CD4-positive, alpha-beta T cell (primary cell): ENCODE measurements around the gene HINFP. TPM values are rescaled to one million over a fixed set of nuclear protein-coding genes. Genes with fewer than 3 reads are reported as not detected.

ENCODE experiments used
- ATAC-seq: fragments of 200-7000 bp; cut with Tn5 transposase; one replicate; pipeline ENCODE4 v1.10.0; 2022; ENCODE audit warnings: mild to moderate bottlenecking; ENCODE audit not compliant: poor library complexity
- CTCF ChIA-PET: fragments of 350-600 bp; sonication (Branson Sonifier 250); formaldehyde crosslinking; loops from one replicate; lab custom pipeline; 2021; ENCODE audit warnings: antibody characterized with exemption, inconsistent platforms; lab: Charles Lee
- POLR2A ChIA-PET: fragments of 350-600 bp; sonication (Branson Sonifier 250); formaldehyde crosslinking; loops from one replicate; lab custom pipeline; 2021; ENCODE audit warnings: antibody characterized with exemption, inconsistent platforms; lab: Charles Lee
- DNase-seq, 14 experiments: peaks; one replicate each; pipeline ENCODE4 v3.0.0-alpha.2; 2013 to 2020; ENCODE audit warnings: mixed read lengths in 2 of 14
- H3K27ac ChIP-seq, 2 donors: one replicate each; pipeline versions ENCODE4 v1.5.1 to v1.7.0; 2013; ENCODE audit warnings: low read length in 2 of 2, low read depth in 1 of 2, mild to moderate bottlenecking in 1 of 2
- H3K27me3 ChIP-seq, 2 experiments: 1 replicate in 1 of 2; 2 replicates in 1 of 2; pipeline versions ENCODE4 v1.6.1 to v1.7.0; 2013; ENCODE audit warnings: low read length in 2 of 2, control low read depth in 1 of 2, mild to moderate bottlenecking in 1 of 2, moderate library complexity in 1 of 2; ENCODE audit not compliant: insufficient read depth in 2 of 2, control insufficient read depth in 1 of 2
- H3K36me3 ChIP-seq: one replicate; pipeline ENCODE4 v1.6.1; 2013; ENCODE audit warnings: low read length, control low read depth; ENCODE audit not compliant: insufficient read depth
- H3K4me1 ChIP-seq: one replicate; pipeline ENCODE4 v1.6.1; 2013; ENCODE audit warnings: low read length, control low read depth; ENCODE audit not compliant: insufficient read depth
- H3K4me3 ChIP-seq: one replicate; pipeline ENCODE4 v1.5.1; 2013; ENCODE audit warnings: mild to moderate bottlenecking, low read length, moderate library complexity
- H3K9me3 ChIP-seq, 2 experiments: 1 replicate in 1 of 2; 2 replicates in 1 of 2; pipeline versions ENCODE4 v1.6.1 to v1.7.0; 2013; ENCODE audit warnings: low read length in 2 of 2, mild to moderate bottlenecking in 2 of 2, control low read depth in 1 of 2, moderate library complexity in 1 of 2; ENCODE audit not compliant: control insufficient read depth in 1 of 2, insufficient read depth in 1 of 2
- H3K27ac Mint-ChIP-seq: one replicate; pipeline ENCODE4 v1.8.0; 2020; ENCODE audit warnings: mixed read lengths
- H3K27me3 Mint-ChIP-seq: one replicate; pipeline ENCODE4 v1.8.0; 2021; ENCODE audit warnings: mixed read lengths
- H3K36me3 Mint-ChIP-seq: one replicate; pipeline ENCODE4 v1.8.0; 2021; ENCODE audit warnings: low read depth, mixed read lengths
- H3K4me1 Mint-ChIP-seq: one replicate; pipeline ENCODE4 v1.8.0; 2021; ENCODE audit warnings: low read depth, mixed read lengths
- H3K4me3 Mint-ChIP-seq: one replicate; pipeline ENCODE4 v1.8.0; 2020; ENCODE audit warnings: mild to moderate bottlenecking, mixed read lengths
- H3K9me3 Mint-ChIP-seq: one replicate; pipeline ENCODE4 v1.8.0; 2020; ENCODE audit warnings: mixed read lengths
- CTCF ChIP-seq: fragments of 200-600 bp; IDR thresholded peaks from one replicate; pipeline ENCODE4 v1.8.0; 2022; ENCODE audit warnings: antibody characterized with exemption, mild to moderate bottlenecking
- intact Hi-C, 2 experiments: fragments of 100-400 bp; cut with DNase I in 1 of 2; cut with micrococcal nuclease in 1 of 2; formaldehyde crosslinking; loops; one replicate each; pipeline versions ENCODE4 v1.15.1 to v1.9.0; 2023 to 2025; cut with DNase I, micrococcal nuclease
- total RNA-seq, 174 experiments: library from RNA in 2 of 174; stranded (reverse) in 2 of 174; gene quantifications; one replicate each; pipeline ENCODE4 v1.2.3 and lab custom pipeline; 2021 to 2026

HINFP gene
- total RNA-seq, 2 experiments from 2014 or later, result 17.6 to 20.5 TPM

- peaks cover 25% of the 10 kb centered on the region for H3K4me1 Mint-ChIP-seq
- H3K36me3 ChIP-seq, result peaks cover 4% of the 10 kb centered on the region
- ChIA-PET POLR2A (interaction anchor here (3.3 to 4.4 kb wide), 2 partner anchors 8 to 15 kb away, joined by 30 to 60 read pairs; partner anchors contain the start of gene DPAGT1), CTCF (no interaction called here)
- H3K27me3 Mint-ChIP-seq, result no peaks in the 10 kb centered on the region
- H3K9me3 ChIP-seq, result no peaks in the 10 kb centered on the region
- intact Hi-C loops, result loop anchor here in 1 of 2 experiments (5.0 kb wide), 1 partner anchor 35 kb away; the partner anchor contains the start of gene HINFP
- no peaks in the 10 kb centered on the region for H3K27me3 ChIP-seq
- H3K4me3 ChIP-seq, result no peak overlapping the region
- no peak overlapping the region for H3K27ac Mint-ChIP-seq
- DNase-seq (no peak), ATAC-seq (no peak)
- TF ChIP-seq CTCF, result no peak
- no peak overlapping the region for H3K27ac ChIP-seq
- H3K4me1 ChIP-seq, result peaks cover 30% of the 10 kb centered on the region
- H3K4me3 Mint-ChIP-seq, result peak overlapping the region; percentile 58
- H3K36me3 Mint-ChIP-seq, result peaks cover 20% of the 10 kb centered on the region
- no peaks in the 10 kb centered on the region for H3K9me3 Mint-ChIP-seq
These were observed 34.3 kb upstream of the HINFP start for GRCh38 chr11:119087123-119087522.

- peaks cover 37% of the 10 kb centered on the region for H3K4me1 ChIP-seq
- Mint-ChIP-seq H3K27ac (no peak overlapping the region), H3K9me3 (no peaks in the 10 kb centered on the region), H3K27me3 (no peaks in the 10 kb centered on the region), H3K4me1 (peaks cover 25% of the 10 kb centered on the region), H3K36me3 (peaks cover 14% of the 10 kb centered on the region), H3K4me3 (no peak overlapping the region)
- DNase-seq, result no peak
- no peak overlapping the region for H3K27ac ChIP-seq
- H3K27me3 ChIP-seq, result no peaks in the 10 kb centered on the region
- ChIA-PET CTCF (no interaction called here), POLR2A (interaction anchor here (1.2 kb wide), 1 partner anchor 14 kb away, joined by 4 read pairs; no protein-coding TSS in a partner anchor)
- no peak overlapping the region for H3K4me3 ChIP-seq
- intact Hi-C loops, result loop anchor here in 1 of 2 experiments (5.0 kb wide), 1 partner anchor 35 kb away; the partner anchor contains the start of gene HINFP
- no peak for TF ChIP-seq CTCF
- ATAC-seq, result no peak
- H3K36me3 ChIP-seq, result no peaks in the 10 kb centered on the region
- no peaks in the 10 kb centered on the region for H3K9me3 ChIP-seq
These were observed 33.6 kb upstream of the HINFP start for GRCh38 chr11:119087747-119088241.

- H3K4me3 ChIP-seq, result no peak overlapping the region
- Mint-ChIP-seq H3K9me3 (no peaks in the 10 kb centered on the region), H3K4me3 (no peak overlapping the region), H3K27me3 (no peaks in the 10 kb centered on the region), H3K27ac (no peak overlapping the region), H3K36me3 (peaks cover 13% of the 10 kb centered on the region), H3K4me1 (peaks cover 28% of the 10 kb centered on the region)
- peaks cover 43% of the 10 kb centered on the region for H3K4me1 ChIP-seq
- POLR2A ChIA-PET, result interaction anchor here (1.2 to 1.3 kb wide), 2 partner anchors 14 to 70 kb away, joined by 3 to 4 read pairs; partner anchors contain the start of gene TRAPPC4
- no peaks in the 10 kb centered on the region for H3K36me3 ChIP-seq
- no peaks in the 10 kb centered on the region for H3K9me3 ChIP-seq
- DNase-seq, result no peak
- no peaks in the 10 kb centered on the region for H3K27me3 ChIP-seq
- ATAC-seq, result no peak
- intact Hi-C loops, result loop anchor here in 1 of 2 experiments (5.0 kb wide), 1 partner anchor 34 kb away; the partner anchor contains the start of gene HINFP
- CTCF ChIA-PET, result no interaction called here
- H3K27ac ChIP-seq, result no peak overlapping the region
- TF ChIP-seq CTCF, result no peak
These were observed 33.0 kb upstream of the HINFP start for GRCh38 chr11:119088406-119088805.
